Breast epithelium (tissue), 3 donors: ENCODE results near the gene LRRC18.

ENCODE experiments used
- CTCF ChIP-seq, 3 donors: fragments of 450-650 bp; IDR thresholded peaks; one replicate each; pipeline ENCODE4 v1.5.1; 2016 to 2017; ENCODE audit warnings: antibody characterized with exemption in 3 of 3, mild to moderate bottlenecking in 3 of 3, moderate library complexity in 3 of 3
- POLR2A ChIP-seq: fragments of 450-650 bp; IDR thresholded peaks from one replicate; pipeline ENCODE4 v1.6.1; 2016; ENCODE audit warnings: antibody characterized with exemption, mild to moderate bottlenecking, moderate library complexity

GRCh38 chr10:48968036-48968435 lies 28.4 kb upstream of the LRRC18 start:
- TF ChIP-seq CTCF (IDR thresholded peaks at IDR 0.05) (no peak), POLR2A (no peak)
